NCI-H2171 treated with DMSO at 0.1 percent for 48 hours (cell line): ENCODE data around the gene AMHR2.
"Not testable (repeated sequence)": the region's sequence is repeated elsewhere in the genome, so short reads cannot be mapped to it uniquely, and the experiment has no call there.

ENCODE experiments used
- DNase-seq: peaks from one replicate; lab custom pipeline; 2025; lab: John Stamatoyannopoulos, UW

The AMHR2 gene

GRCh38 chr12:53414756-53415417, 8.8 kb upstream of the AMHR2 start:
- DNase-seq: no peak

- DNase-seq: not testable (repeated sequence)
Measured at GRCh38 chr12:53415752-53416389, 7.8 kb upstream of the AMHR2 start.

DNA sequence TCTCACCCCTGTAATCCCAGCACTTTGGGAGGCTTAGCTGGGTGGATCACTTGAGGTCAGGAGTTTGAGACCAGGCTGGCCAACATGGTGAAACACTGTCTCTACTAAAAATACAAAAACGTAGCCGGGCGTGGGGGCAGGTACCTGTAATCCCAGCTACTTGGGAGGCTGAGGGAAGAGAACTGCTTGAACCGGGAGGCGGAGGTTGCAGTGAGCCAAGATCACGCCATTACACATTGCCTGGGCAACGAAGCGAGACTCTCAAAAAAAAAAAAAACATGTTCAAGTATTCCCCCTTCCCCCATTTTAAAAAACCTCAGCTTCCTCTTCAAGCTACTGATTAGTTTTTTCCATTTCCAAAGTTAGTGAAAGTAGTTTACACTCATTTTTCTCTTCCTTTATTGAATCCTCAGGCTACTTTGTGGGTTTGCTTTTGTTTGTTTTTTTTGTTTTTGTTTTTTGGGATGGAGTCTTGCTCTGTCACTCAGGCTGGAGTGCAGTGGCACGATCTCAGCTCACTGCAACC, 6.3 kb upstream of the AMHR2 start:
- DNase-seq: not testable (repeated sequence)

GRCh38 chr12:53418221-53418620, 5.4 kb upstream of the AMHR2 start:
- no peak for DNase-seq

DNA sequence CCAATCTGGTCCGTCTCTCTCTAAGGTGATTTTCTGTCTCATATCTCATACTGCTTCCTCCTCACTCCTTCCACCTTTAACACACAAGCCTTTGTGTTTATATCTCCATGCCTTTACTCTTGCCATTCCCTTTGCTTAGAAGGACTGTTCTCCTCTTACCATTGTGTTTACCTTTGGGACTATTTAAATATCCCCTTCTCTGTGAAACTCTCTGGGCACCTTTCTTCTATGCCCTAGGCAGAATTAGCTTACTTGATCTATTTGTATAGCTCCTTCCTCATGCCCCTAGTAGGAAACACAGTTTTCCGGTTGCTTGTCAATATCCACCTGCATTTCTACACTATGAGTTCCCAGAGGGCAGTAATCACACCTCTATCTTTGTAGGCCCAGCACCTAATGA, 3.9 kb upstream of the AMHR2 start:
- no peak for DNase-seq

GRCh38 chr12:53422247-53422646, 1.4 kb upstream of the AMHR2 start:
- not testable (repeated sequence) for DNase-seq

- no peak for DNase-seq
Measured at GRCh38 chr12:53424626-53425514, 1.2 kb downstream of the AMHR2 start.

- DNase-seq: no peak
Measured at GRCh38 chr12:53425515-53426150, 2.0 kb downstream of the AMHR2 start.

DNA sequence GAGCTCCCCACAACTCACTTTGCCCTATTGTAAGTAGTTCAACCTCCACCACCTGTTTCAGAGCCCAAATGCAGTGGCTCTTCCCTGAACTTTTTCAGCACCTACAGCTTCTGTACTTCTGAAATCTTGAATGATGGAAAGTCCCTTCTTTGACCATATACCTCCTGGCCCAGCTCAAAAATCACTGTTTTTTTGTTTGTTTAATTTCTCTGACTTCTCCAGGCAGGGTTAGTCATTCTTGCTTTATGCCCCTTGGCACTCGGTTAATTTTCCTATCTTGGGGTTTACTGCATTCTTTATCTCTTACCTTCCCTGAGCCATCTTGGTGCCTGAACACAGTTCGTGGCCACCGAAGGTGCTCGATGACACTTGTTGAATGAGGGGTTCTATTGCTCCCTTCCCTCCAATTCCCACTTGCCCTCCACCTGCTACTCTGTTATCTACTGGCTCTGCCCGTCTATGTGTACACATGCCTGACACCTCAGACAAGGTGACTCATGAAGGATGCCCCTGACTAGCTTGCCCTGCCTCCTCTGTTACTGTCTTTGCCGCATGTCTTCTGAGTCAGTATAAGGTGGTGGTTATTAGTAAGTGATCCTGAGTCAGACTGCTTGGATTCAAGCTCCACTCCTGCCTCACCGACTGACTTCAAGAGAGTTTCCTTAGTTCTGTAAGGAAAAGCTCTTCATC, 4.4 kb downstream of the AMHR2 start:
- DNase-seq: no peak

- DNase-seq: no peak
Measured at GRCh38 chr12:53428741-53429140, 5.1 kb downstream of the AMHR2 start.

- DNase-seq: no peak
Measured at GRCh38 chr12:53430116-53430515, 6.5 kb downstream of the AMHR2 start.

DNA sequence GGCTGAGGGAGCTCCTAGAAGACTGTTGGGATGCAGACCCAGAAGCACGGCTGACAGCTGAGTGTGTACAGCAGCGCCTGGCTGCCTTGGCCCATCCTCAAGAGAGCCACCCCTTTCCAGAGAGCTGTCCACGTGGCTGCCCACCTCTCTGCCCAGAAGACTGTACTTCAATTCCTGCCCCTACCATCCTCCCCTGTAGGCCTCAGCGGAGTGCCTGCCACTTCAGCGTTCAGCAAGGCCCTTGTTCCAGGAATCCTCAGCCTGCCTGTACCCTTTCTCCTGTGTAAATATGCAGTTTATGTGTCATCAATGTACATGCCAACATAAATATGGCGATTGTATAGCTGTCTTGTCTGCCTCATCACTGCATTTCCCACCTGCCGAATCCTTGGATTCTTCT, 7.5 kb downstream of the AMHR2 start:
- no peak for DNase-seq

DNA sequence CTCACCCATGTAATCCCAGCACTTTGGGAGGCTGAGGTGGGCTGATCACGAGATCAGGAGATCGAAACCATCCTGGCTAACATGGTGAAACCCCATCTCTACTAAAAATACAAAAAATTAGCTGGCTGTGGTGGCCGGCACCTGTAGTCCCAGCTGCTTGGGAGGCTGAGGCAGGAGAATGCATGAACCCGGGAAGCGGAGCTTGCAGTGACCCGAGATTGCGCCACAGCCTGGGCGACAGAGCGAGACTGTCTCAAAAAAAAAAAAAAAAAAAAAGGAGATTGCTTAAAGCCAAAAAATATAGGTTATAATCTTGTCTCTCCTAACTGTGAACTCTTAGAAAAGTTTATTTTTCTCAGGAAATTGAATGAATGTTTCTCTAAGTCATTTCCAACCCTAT, 11.7 kb downstream of the AMHR2 start:
- not testable (repeated sequence) for DNase-seq

- DNase-seq: not testable (repeated sequence)
Measured at GRCh38 chr12:53439582-53439981, 15.9 kb downstream of the AMHR2 start.

DNA sequence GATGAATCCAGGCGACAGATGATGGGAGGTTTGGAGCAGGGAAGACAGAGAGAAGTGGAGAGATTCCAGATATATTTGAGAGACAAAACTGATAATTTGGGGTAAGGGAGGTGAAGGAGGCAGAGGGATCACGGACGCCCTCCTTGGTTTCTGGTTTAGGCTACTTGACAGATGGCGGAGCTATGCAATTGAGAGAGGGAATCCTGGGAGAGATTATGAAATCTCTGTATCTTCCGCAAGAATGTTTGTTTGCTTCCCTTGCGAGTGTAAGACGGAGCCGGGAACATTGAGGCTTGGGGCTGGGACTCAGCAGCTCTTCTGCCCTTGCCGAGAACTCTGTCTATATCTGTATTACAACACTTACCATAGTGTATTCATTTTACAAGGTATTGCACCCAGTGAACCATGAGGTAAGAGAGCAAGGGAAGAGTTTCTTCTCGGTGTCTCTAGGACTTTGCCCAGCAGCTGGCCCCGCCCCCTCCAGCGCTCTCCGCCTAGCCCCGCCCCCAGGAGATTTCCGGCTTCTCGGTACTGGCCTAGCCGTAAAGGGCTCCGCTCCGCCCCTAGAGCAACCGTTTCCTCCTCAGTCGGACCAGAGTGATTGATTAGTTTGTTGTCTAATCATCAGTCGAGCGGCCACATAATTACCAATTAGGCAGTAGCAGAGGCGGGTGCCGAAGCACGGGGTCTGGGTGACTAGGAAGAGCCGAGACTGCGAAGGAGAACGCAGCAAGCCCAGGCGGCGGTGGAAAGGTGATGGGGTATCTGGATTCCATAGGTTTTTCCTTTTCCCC, 17.6 kb downstream of the AMHR2 start, which contains the start of gene PRR13:
Gene PRR13 (plus strand): TSS at position 695 of the 794 bp plus-strand sequence. CDS start 981 bp downstream, outside the sequence.
- peak; percentile 100 for DNase-seq

- no peak for DNase-seq
Measured at GRCh38 chr12:53443955-53444354, 20.3 kb downstream of the AMHR2 start.

- DNase-seq: not testable (repeated sequence)
Measured at GRCh38 chr12:53444593-53445325, 21.1 kb downstream of the AMHR2 start.

- no peak for DNase-seq
Measured at GRCh38 chr12:53450936-53451335, 27.3 kb downstream of the AMHR2 start.

GRCh38 chr12:53451661-53452158, 28.1 kb downstream of the AMHR2 start, which contains the start of gene PCBP2:
TSS of gene PCBP2 (plus strand) at chr12:53452102. CDS start at chr12:53454801, 2,699 bp downstream.
- DNase-seq: peak; percentile 99
